Upper lobe of right lung (tissue), 1 donor: ENCODE data around the gene SIDT2. TPM values are rescaled to one million over a fixed set of nuclear protein-coding genes. Genes with fewer than 3 reads are reported as not detected.
A peak's percentile ranks its signal among the peaks of the same experiment; 100 is the strongest.
"Not testable (repeated sequence)": the region's sequence is repeated elsewhere in the genome, so short reads cannot be mapped to it uniquely, and the experiment has no call there.

Experiments
- ATAC-seq: fragments of 200-7000 bp; cut with Tn5 transposase; one replicate; pipeline ENCODE4 v1.9.1; 2020; ENCODE audit warnings: mild to moderate bottlenecking, moderate library complexity
- DNase-seq: peaks from one replicate; pipeline ENCODE4 v3.0.0-alpha.2; 2020
- H3K27ac ChIP-seq: fragments of 200-600 bp; one replicate; pipeline ENCODE4 v1.8.0; 2022
- H3K27me3 ChIP-seq: fragments of 200-600 bp; one replicate; pipeline ENCODE4 v1.8.0; 2022; ENCODE audit warnings: mild to moderate bottlenecking
- H3K36me3 ChIP-seq: fragments of 200-600 bp; one replicate; pipeline ENCODE4 v1.8.0; 2022
- H3K4me1 ChIP-seq: fragments of 200-600 bp; one replicate; pipeline ENCODE4 v1.8.0; 2022
- H3K4me3 ChIP-seq: fragments of 200-600 bp; one replicate; pipeline ENCODE4 v1.8.0; 2022; ENCODE audit warnings: mild to moderate bottlenecking
- H3K9me3 ChIP-seq: fragments of 200-600 bp; one replicate; pipeline ENCODE4 v1.8.0; 2022
- CTCF ChIP-seq: fragments of 200-600 bp; IDR thresholded peaks from one replicate; pipeline ENCODE4 v1.8.0; 2022; ENCODE audit warnings: antibody characterized with exemption
- intact Hi-C: fragments of 100-400 bp; cut with DNase I; formaldehyde crosslinking; loops from one replicate; pipeline ENCODE4 v1.11.0; 2022
- total RNA-seq: library from RNA; stranded (reverse); fragmentation: NEBNext Ultra II Directional; extraction: Animal tissue kit (Norgen Biotek cat#: 25700); gene quantifications from one replicate; pipeline ENCODE4 v1.2.1, GENCODE V29; 2021
- donor health status: DM: no; HTN: yes; CAD: no; lungs with severe emphysema.

SIDT2 gene
- total RNA-seq, 1 donor from 2014 or later, result 107 TPM

GRCh38 chr11:117180020-117180419, 1.5 kb downstream of the SIDT2 start:
- ATAC-seq, result no peak
- Histone ChIP-seq H3K27me3 (no peaks in the 10 kb centered on the region), H3K36me3 (peaks cover 26% of the 10 kb centered on the region), H3K9me3 (no peaks in the 10 kb centered on the region), H3K4me1 (peaks cover 31% of the 10 kb centered on the region), H3K4me3 (peak overlapping the region; percentile 87), H3K27ac (peak overlapping the region; percentile 88)
- DNase-seq, result no peak
- no peak for TF ChIP-seq CTCF
- intact Hi-C loops, result no loop called here

GRCh38 chr11:117180661-117181585, 2.4 kb downstream of the SIDT2 start:
- peaks cover 26% of the 10 kb centered on the region for H3K36me3 ChIP-seq
- TF ChIP-seq CTCF, result peak; percentile 55
- no peaks in the 10 kb centered on the region for H3K9me3 ChIP-seq
- peak overlapping the region; percentile 3 for H3K27ac ChIP-seq
- H3K4me3 ChIP-seq, result no peak overlapping the region
- intact Hi-C loops, result no loop called here
- ATAC-seq (peak; percentile 76), DNase-seq (peak; percentile 86)
- H3K27me3 ChIP-seq, result no peaks in the 10 kb centered on the region
- peaks cover 31% of the 10 kb centered on the region for H3K4me1 ChIP-seq

GRCh38 chr11:117181586-117182550, 3.3 kb downstream of the SIDT2 start:
- H3K27me3 ChIP-seq, result no peaks in the 10 kb centered on the region
- DNase-seq (no peak), ATAC-seq (no peak)
- no peak for TF ChIP-seq CTCF
- intact Hi-C loops, result no loop called here
- no peaks in the 10 kb centered on the region for H3K9me3 ChIP-seq
- H3K36me3 ChIP-seq, result peaks cover 26% of the 10 kb centered on the region
- no peak overlapping the region for H3K27ac ChIP-seq
- no peak overlapping the region for H3K4me3 ChIP-seq
- peaks cover 31% of the 10 kb centered on the region for H3K4me1 ChIP-seq

- ATAC-seq (no peak), DNase-seq (no peak)
- H3K4me1 ChIP-seq, result peaks cover 29% of the 10 kb centered on the region
- intact Hi-C loops, result no loop called here
- peaks cover 26% of the 10 kb centered on the region for H3K36me3 ChIP-seq
- H3K9me3 ChIP-seq, result no peaks in the 10 kb centered on the region
- TF ChIP-seq CTCF, result no peak
- no peak overlapping the region for H3K4me3 ChIP-seq
- H3K27ac ChIP-seq, result no peak overlapping the region
- H3K27me3 ChIP-seq, result no peaks in the 10 kb centered on the region
Observed at GRCh38 chr11:117182551-117182935, 4.0 kb downstream of the SIDT2 start.

GRCh38 chr11:117183178-117183577, 4.6 kb downstream of the SIDT2 start:
- intact Hi-C loops, H3K4me3 ChIP-seq, H3K27me3 ChIP-seq, ATAC-seq, H3K9me3 ChIP-seq, DNase-seq, H3K27ac ChIP-seq: not testable (repeated sequence)
- Histone ChIP-seq H3K4me1 (peaks cover 22% of the 10 kb centered on the region), H3K36me3 (peaks cover 26% of the 10 kb centered on the region)
